Activated T-helper 2 cell treated with anti-CD3 and anti-CD28 coated beads, Interferon-gamma antibody, Interleukin-2, Interleukin-4, amounts not matched to agents 10 μg/mL and 5 μg/mL and 100 μg/mL, durations not matched to agents 14 hours and 24 hours and 36 hours (primary cell): ENCODE data around the gene UBN1. TPM values are rescaled to one million over a fixed set of nuclear protein-coding genes. Genes with fewer than 3 reads are reported as not detected.

Source experiments
- DNase-seq: peaks from one replicate; pipeline ENCODE4 v3.0.0; 2021; ENCODE audit warnings: low spot score
- H3K27ac Mint-ChIP-seq: one replicate; pipeline ENCODE4 v1.8.0; 2021; ENCODE audit warnings: mixed read lengths
- H3K27me3 Mint-ChIP-seq: one replicate; pipeline ENCODE4 v1.8.0; 2021; ENCODE audit warnings: low read depth, mixed read lengths
- H3K36me3 Mint-ChIP-seq: one replicate; pipeline ENCODE4 v1.8.0; 2021; ENCODE audit warnings: low read depth, mixed read lengths
- H3K4me1 Mint-ChIP-seq: one replicate; pipeline ENCODE4 v1.8.0; 2021; ENCODE audit warnings: low read depth, mixed read lengths
- H3K4me3 Mint-ChIP-seq: one replicate; pipeline ENCODE4 v1.8.0; 2021; ENCODE audit warnings: low read depth, mild to moderate bottlenecking, moderate library complexity, mixed read lengths
- H3K9me3 Mint-ChIP-seq: one replicate; pipeline ENCODE4 v1.8.0; 2021; ENCODE audit warnings: mixed read lengths
- intact Hi-C: fragments of 100-400 bp; cut with micrococcal nuclease; formaldehyde crosslinking; loops from one replicate; pipeline ENCODE4 v1.15.1; 2023
- total RNA-seq: library from RNA; stranded (reverse); gene quantifications from 2 replicates; pipeline ENCODE4 v1.2.3, GENCODE V29; 2022

Gene UBN1
- total RNA-seq, 1 donor from 2014 or later, result 33.8 TPM

- DNase-seq, result no peak
- intact Hi-C loops, result no loop called here
- H3K4me1 Mint-ChIP-seq, result no peaks in the 10 kb centered on the region
- no peaks in the 10 kb centered on the region for H3K36me3 Mint-ChIP-seq
- H3K4me3 Mint-ChIP-seq, result no peak overlapping the region
- no peaks in the 10 kb centered on the region for H3K27me3 Mint-ChIP-seq
- no peaks in the 10 kb centered on the region for H3K9me3 Mint-ChIP-seq
- H3K27ac Mint-ChIP-seq, result no peak overlapping the region
Observed at GRCh38 chr16:4914528-4915225, 67.4 kb downstream of the UBN1 start.

DNA sequence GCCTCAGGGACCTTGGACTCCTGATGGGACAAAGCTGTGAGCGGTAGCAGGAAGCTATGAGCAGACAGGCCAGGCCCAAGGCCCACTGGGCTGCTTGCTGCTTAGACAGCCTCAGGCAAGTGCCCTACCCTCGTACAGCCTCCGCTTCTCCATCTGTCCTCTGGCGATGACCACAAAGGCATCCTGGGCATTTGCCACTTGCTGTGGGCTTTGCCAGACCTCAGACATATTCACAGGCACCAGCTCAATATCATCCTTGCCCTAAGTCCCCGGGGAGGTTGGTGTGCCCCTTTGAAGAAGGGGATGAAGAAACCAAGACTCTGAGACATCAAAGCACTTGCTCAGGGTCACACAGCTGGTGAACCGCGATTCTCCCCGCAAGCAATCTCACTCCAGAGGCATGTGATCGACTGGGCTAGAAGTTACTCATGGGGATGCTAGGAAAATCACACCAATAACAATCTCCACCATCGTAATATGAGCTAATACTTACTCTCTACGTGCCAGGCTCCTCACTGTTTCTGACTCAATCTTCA, 68.0 kb downstream of the UBN1 start:
- Mint-ChIP-seq H3K4me3 (no peak overlapping the region), H3K9me3 (no peaks in the 10 kb centered on the region), H3K27ac (no peak overlapping the region), H3K36me3 (no peaks in the 10 kb centered on the region), H3K4me1 (no peaks in the 10 kb centered on the region), H3K27me3 (no peaks in the 10 kb centered on the region)
- DNase-seq, result no peak
- intact Hi-C loops, result no loop called here

DNA sequence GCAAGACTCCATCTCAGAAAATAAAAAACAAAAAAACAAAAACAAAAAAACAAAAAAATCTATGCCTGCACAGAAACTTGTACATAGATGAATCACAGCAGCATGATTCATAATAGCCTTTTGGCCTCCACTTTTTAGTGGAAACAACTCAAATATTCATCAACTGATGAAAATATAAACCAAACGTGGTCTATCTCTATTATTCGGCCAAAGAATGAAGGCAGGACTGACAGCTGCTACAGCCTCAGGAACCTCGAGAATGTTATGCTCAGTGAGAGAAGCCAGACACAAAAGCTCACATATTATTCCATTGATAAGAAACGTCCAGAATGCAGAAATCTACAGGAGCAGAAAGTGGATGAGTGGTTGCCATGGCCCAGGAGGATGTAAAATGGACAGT, 69.8 kb downstream of the UBN1 start:
- Mint-ChIP-seq H3K9me3 (no peaks in the 10 kb centered on the region), H3K27me3 (no peaks in the 10 kb centered on the region), H3K4me3 (no peak overlapping the region), H3K27ac (no peak overlapping the region), H3K4me1 (no peaks in the 10 kb centered on the region), H3K36me3 (no peaks in the 10 kb centered on the region)
- intact Hi-C loops, result no loop called here
- DNase-seq, result no peak

GRCh38 chr16:4918781-4919251, 71.5 kb downstream of the UBN1 start:
- intact Hi-C loops, result no loop called here
- DNase-seq, result no peak
- H3K9me3 Mint-ChIP-seq, result no peaks in the 10 kb centered on the region
- no peaks in the 10 kb centered on the region for H3K4me1 Mint-ChIP-seq
- H3K4me3 Mint-ChIP-seq, result no peak overlapping the region
- no peak overlapping the region for H3K27ac Mint-ChIP-seq
- H3K27me3 Mint-ChIP-seq, result no peaks in the 10 kb centered on the region
- H3K36me3 Mint-ChIP-seq, result no peaks in the 10 kb centered on the region

- no peaks in the 10 kb centered on the region for H3K4me1 Mint-ChIP-seq
- no peaks in the 10 kb centered on the region for H3K36me3 Mint-ChIP-seq
- intact Hi-C loops, result no loop called here
- no peak overlapping the region for H3K4me3 Mint-ChIP-seq
- H3K9me3 Mint-ChIP-seq, result peaks cover 4% of the 10 kb centered on the region
- H3K27ac Mint-ChIP-seq, result no peak overlapping the region
- no peaks in the 10 kb centered on the region for H3K27me3 Mint-ChIP-seq
- DNase-seq, result no peak
Observed at GRCh38 chr16:4920826-4921225, 73.5 kb downstream of the UBN1 start.

- no peak overlapping the region for H3K4me3 Mint-ChIP-seq
- intact Hi-C loops, result no loop called here
- H3K9me3 Mint-ChIP-seq, result peaks cover 18% of the 10 kb centered on the region
- H3K4me1 Mint-ChIP-seq, result no peaks in the 10 kb centered on the region
- H3K36me3 Mint-ChIP-seq, result no peaks in the 10 kb centered on the region
- H3K27me3 Mint-ChIP-seq, result no peaks in the 10 kb centered on the region
- DNase-seq, result no peak
- no peak overlapping the region for H3K27ac Mint-ChIP-seq
Observed at GRCh38 chr16:4922721-4923342, 75.6 kb downstream of the UBN1 start.

GRCh38 chr16:4923853-4924252, 76.6 kb downstream of the UBN1 start:
- Mint-ChIP-seq H3K9me3 (peaks cover 18% of the 10 kb centered on the region), H3K4me1 (no peaks in the 10 kb centered on the region), H3K27me3 (no peaks in the 10 kb centered on the region), H3K36me3 (no peaks in the 10 kb centered on the region), H3K27ac (no peak overlapping the region), H3K4me3 (no peak overlapping the region)
- no peak for DNase-seq
- intact Hi-C loops, result no loop called here

GRCh38 chr16:4924593-4925292, 77.5 kb downstream of the UBN1 start:
- H3K27ac Mint-ChIP-seq, result no peak overlapping the region
- H3K27me3 Mint-ChIP-seq, result no peaks in the 10 kb centered on the region
- intact Hi-C loops, result no loop called here
- H3K4me1 Mint-ChIP-seq, result no peaks in the 10 kb centered on the region
- no peak for DNase-seq
- H3K4me3 Mint-ChIP-seq, result no peak overlapping the region
- H3K9me3 Mint-ChIP-seq, result peaks cover 18% of the 10 kb centered on the region
- no peaks in the 10 kb centered on the region for H3K36me3 Mint-ChIP-seq

- no peaks in the 10 kb centered on the region for H3K27me3 Mint-ChIP-seq
- H3K27ac Mint-ChIP-seq, result no peak overlapping the region
- intact Hi-C loops, result no loop called here
- no peak for DNase-seq
- no peak overlapping the region for H3K4me3 Mint-ChIP-seq
- no peaks in the 10 kb centered on the region for H3K36me3 Mint-ChIP-seq
- H3K4me1 Mint-ChIP-seq, result no peaks in the 10 kb centered on the region
- peaks cover 18% of the 10 kb centered on the region for H3K9me3 Mint-ChIP-seq
Observed at GRCh38 chr16:4925293-4925607, 78.0 kb downstream of the UBN1 start.

- no peak overlapping the region for H3K4me3 Mint-ChIP-seq
- no peaks in the 10 kb centered on the region for H3K27me3 Mint-ChIP-seq
- intact Hi-C loops, result no loop called here
- peaks cover 18% of the 10 kb centered on the region for H3K9me3 Mint-ChIP-seq
- no peak for DNase-seq
- H3K4me1 Mint-ChIP-seq, result no peaks in the 10 kb centered on the region
- no peak overlapping the region for H3K27ac Mint-ChIP-seq
- no peaks in the 10 kb centered on the region for H3K36me3 Mint-ChIP-seq
Observed at GRCh38 chr16:4925791-4926190, 78.5 kb downstream of the UBN1 start.

DNA sequence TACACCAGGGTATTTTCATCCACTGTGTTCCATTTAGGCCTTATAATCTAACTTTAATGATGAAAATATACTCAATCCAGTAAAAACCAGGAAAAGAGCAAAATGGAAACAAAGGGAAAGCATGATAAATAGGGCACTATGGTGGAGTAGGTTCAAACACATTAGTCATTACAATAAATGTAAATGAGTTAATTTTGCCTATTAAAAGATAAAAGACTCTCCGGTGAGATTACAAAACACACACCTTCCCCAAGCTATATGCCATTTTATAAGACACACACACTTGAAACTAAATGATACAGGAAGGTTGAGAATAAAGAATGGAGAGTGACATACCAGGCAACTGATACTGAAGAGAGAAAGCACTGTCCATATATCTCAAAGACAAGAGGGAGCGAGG, 79.6 kb downstream of the UBN1 start:
- DNase-seq, result no peak
- intact Hi-C loops, result no loop called here
- H3K4me3 Mint-ChIP-seq, result no peak overlapping the region
- no peaks in the 10 kb centered on the region for H3K27me3 Mint-ChIP-seq
- no peaks in the 10 kb centered on the region for H3K4me1 Mint-ChIP-seq
- H3K36me3 Mint-ChIP-seq, result no peaks in the 10 kb centered on the region
- H3K9me3 Mint-ChIP-seq, result peaks cover 18% of the 10 kb centered on the region
- no peak overlapping the region for H3K27ac Mint-ChIP-seq

- Mint-ChIP-seq H3K4me1 (no peaks in the 10 kb centered on the region), H3K27ac (no peak overlapping the region), H3K36me3 (no peaks in the 10 kb centered on the region), H3K27me3 (no peaks in the 10 kb centered on the region), H3K4me3 (no peak overlapping the region), H3K9me3 (peaks cover 18% of the 10 kb centered on the region)
- no peak for DNase-seq
- intact Hi-C loops, result no loop called here
Observed at GRCh38 chr16:4927661-4928060, 80.4 kb downstream of the UBN1 start.

- no peaks in the 10 kb centered on the region for H3K36me3 Mint-ChIP-seq
- H3K4me3 Mint-ChIP-seq, result no peak overlapping the region
- intact Hi-C loops, result no loop called here
- H3K27ac Mint-ChIP-seq, result no peak overlapping the region
- H3K9me3 Mint-ChIP-seq, result peaks cover 18% of the 10 kb centered on the region
- no peaks in the 10 kb centered on the region for H3K27me3 Mint-ChIP-seq
- no peak for DNase-seq
- no peaks in the 10 kb centered on the region for H3K4me1 Mint-ChIP-seq
Observed at GRCh38 chr16:4928227-4928626, 80.9 kb downstream of the UBN1 start.
